ENCODE results near the gene ELOVL2.
"Not testable (repeated sequence)": the region's sequence is repeated elsewhere in the genome, so short reads cannot be mapped to it uniquely, and the experiment has no call there.

Gene ELOVL2

GRCh38 chr6:10984959-10985358, 59.1 kb downstream of the ELOVL2 start:
- not testable (repeated sequence) for DNase-seq (ENCODE audit: extremely low read depth in 1 of 2, low read depth in 1 of 2)

DNA sequence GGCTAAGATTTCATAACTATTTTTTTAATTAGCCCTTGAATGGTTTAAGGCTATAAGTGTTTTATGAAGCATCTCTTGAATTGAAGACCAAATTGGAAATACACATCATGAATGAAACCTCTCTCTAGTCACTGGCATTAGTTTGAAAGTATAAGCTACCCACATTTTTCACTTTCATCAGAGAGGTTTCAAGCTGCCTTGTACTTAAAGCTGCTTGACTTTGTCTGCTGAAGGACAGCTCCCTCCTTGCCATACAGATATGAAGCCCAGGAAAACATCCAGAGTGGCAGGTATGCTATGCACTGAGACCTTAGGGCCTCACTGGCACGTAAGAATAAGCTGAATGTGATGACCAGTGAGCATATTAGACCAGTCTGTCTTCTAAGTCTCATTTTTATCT, 62.7 kb downstream of the ELOVL2 start:
- no peak for DNase-seq (ENCODE audit: extremely low read depth in 1 of 2, low read depth in 1 of 2)

DNA sequence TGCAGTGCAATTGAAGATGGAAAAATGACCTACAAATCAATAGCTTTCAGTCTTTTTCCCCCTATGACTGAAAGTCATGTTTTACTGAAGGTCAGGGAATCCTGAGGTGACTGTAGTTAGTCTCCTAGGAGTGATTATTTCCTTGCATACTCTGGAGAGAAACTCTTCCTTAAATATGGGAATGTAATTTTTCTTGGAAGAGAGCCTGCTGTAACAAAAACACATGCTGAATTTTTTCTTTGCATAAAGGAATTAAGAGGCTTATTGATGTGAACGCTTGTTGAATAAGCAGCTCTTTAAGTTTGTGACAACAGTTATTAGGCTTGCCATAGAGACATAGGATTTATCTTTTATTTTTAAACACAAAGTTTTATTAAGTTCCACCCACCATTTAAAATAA, 64.5 kb downstream of the ELOVL2 start:
- DNase-seq (ENCODE audit: extremely low read depth in 1 of 2, low read depth in 1 of 2): no peak

DNA sequence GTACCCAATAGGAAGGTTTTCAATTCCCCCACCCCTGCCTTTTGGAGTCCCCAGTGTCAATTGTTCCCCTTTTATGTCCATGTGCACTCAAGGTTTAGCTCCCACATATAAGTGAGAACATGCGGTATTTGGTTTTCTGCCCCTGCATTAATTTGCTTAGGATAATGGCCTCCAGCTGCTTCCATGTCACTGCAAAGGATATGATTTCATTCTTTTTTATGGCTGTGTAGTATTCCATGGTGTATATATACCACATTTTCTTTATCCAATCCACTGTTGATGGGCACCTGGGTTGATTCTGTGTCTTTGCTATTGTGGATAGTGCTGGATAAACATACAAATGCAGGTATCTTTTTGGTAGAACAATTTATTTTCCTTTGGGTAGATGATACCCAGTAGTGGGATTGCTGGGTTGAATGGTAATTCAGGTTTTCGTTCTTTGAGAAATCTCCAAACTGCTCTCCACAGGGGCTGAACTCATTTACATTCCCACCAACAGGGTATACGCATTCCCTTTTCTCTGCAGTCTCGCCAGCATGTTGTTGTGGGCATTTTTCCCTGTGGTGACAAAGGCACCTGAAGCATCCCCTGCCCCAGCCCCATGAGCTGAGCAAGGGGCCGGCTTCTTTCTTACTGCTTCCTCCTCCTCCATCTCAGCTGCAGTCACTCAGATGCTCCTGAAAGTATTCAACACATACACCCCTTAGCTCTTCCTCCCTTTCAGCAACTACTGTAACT, 66.7 kb downstream of the ELOVL2 start:
- no peak for DNase-seq (ENCODE audit: extremely low read depth in 1 of 2, low read depth in 1 of 2)

GRCh38 chr6:10976571-10976970, 67.5 kb downstream of the ELOVL2 start:
- DNase-seq (ENCODE audit: extremely low read depth in 1 of 2, low read depth in 1 of 2): no peak

DNA sequence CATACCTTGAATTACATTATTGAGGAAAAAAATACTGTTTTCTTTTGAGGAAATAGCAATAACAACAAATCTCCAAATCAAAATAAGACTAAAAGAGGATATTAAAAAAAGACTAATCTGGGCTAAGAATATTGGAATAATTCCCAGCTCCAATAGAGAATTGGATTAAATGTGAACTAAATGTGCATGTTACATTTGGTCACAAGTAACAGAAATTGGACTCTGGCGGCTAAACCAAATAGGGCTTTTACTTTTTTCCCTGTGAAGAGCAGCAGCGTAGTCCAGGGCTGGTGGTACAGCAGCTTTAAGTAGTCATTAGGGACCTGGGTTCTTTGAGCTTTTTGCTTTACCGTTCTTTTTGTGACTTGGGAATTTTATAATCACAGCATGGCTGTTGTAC, 71.9 kb downstream of the ELOVL2 start:
- DNase-seq (ENCODE audit: extremely low read depth in 1 of 2, low read depth in 1 of 2): no peak

GRCh38 chr6:10970731-10971130, 73.4 kb downstream of the ELOVL2 start:
- DNase-seq (ENCODE audit: extremely low read depth in 1 of 2, low read depth in 1 of 2): no peak

DNA sequence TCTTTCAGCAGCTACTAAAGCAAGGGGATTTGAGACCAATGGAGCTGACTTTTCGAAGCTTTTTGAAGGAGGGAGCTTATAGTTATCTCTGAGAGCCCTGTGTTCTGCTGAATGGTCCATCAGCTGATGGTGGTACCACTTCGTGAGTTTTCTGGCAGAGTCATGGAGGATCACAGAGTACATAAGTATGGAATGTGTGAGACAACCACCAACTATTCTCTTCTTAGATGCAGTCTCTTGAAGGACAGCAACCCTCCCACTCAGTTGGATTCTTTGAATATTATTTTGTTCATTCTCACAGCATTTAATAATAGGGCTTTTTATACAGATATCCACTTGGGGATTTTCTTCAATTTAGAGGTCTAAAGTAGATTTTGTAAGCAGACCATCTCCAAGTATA, 75.3 kb downstream of the ELOVL2 start:
- DNase-seq (ENCODE audit: extremely low read depth in 1 of 2, low read depth in 1 of 2): no peak

DNA sequence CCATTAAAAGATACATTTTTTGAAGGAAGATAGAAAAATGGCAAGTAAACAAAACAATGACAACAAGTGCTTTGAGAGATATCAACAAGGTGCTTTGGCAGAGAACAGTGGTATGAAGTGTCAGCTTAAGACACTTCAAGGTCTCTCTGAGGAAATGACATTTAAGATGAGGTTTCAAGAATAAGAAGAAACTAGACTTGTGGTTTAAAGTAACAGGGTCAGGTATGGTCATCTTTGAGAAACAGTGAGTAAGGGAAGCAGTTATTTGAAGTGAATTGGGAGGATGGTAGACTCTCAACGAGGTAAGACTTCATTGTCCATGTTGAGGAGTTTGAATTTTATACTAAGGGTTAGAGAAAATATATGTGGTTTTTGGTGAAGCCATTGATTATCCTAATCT, 79.4 kb downstream of the ELOVL2 start:
- DNase-seq (ENCODE audit: extremely low read depth in 1 of 2, low read depth in 1 of 2): no peak

GRCh38 chr6:10963113-10963512, 81.0 kb downstream of the ELOVL2 start:
- DNase-seq (ENCODE audit: extremely low read depth in 1 of 2, low read depth in 1 of 2): no peak

DNA sequence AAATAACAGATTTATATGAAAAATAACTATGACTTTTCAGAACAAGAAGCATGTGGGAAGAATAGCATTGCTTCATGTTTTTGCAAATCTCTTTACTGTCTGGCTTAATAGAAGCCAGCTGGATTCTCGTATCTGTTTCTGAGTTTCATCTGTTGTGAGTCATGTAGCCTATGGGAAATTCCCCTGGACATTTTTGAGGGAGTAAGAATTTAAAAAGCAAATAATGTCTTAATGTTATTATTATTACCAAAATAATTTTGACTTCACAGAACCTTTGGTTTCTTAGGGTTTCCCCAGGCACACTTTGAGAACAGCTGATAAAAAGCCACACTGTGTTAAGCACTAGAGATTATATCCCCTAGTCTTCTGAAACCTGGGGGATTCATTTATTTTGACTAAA, 81.4 kb downstream of the ELOVL2 start:
- no peak for DNase-seq (ENCODE audit: extremely low read depth in 1 of 2, low read depth in 1 of 2)

DNA sequence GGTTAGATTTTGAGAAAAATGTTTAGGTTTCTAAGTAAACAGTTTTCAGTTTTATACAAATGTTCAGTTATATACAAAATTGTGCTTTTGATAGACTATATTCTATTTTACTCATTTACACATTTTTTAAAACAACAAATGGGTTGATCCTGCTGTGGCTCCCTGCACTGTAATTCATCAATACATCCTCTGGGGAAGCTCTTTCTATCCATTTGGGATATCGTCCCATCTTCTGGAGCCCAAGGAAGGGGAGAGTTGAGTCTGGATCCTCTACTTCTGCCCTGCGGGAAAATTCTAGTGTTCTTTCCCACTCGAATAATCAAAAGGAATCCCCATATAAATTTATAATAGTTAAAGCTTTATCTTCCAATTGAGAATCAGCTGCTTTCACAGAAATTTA, 82.3 kb downstream of the ELOVL2 start:
- no peak for DNase-seq (ENCODE audit: extremely low read depth in 1 of 2, low read depth in 1 of 2)

DNA sequence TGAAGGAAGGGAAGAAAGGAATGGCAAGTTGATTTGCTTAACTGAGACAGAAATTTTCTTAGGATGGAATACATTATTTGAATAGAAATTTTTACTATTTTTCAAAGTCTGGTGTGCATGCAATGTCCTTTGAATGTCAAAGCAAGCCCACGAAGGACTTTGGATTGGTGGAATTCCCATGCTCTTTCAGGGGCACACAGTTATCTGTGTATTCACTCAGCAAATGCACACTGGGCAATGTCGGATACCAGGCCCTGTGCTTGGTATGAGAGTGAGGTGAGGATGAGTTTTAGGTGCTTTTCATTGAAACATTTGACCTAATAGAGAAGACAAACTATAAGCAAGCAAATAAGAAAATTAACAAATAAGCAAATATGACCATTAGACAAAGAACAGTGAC, 83.9 kb downstream of the ELOVL2 start:
- no peak for DNase-seq (ENCODE audit: extremely low read depth in 1 of 2, low read depth in 1 of 2)

DNA sequence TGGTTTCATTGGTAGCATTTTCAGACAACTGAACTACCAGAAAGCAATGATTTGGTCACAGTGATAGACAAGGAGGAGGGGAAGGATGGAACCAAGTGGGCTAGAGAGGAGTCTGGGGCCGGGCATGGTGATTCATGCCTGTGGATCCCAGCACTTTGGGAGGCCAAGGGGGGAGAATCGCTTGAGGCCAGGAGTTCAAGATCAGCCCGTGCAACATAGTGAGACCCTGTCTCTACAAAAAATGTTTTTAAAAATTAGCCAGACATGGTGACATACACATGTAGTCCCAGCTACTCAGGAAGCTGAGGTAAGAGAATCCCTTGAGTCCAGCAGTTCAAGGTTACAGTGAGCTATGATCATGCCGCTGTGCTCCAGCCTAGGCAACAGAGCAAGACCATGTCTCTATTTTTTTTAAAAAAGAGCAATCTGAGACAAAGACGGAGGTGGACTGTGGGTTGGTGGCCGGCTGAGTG, 86.7 kb downstream of the ELOVL2 start:
- no peak for DNase-seq (ENCODE audit: extremely low read depth in 1 of 2, low read depth in 1 of 2)

DNA sequence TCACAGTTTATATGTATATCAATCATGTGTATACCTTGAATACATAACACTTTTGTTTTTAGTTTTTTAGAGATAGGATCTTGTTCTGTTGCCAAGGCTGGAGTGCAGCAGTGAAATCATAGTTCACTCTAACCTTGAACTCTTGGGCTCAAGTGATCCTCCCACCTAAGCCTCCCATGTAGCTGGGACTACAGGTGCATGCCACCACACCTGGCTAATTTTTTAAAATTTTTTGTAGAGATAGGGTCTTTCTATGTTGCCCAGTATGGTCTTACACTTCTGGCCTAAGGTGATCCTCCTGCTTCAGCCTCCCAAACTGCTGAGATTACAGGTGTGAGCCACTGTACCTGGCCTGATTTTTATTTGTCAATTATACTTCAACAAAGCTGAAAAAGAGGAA, 87.3 kb downstream of the ELOVL2 start:
- no peak for DNase-seq (ENCODE audit: extremely low read depth in 1 of 2, low read depth in 1 of 2)

GRCh38 chr6:10954590-10955010, 89.5 kb downstream of the ELOVL2 start:
- peak; percentile 30 to 37 for DNase-seq (ENCODE audit: extremely low read depth in 1 of 2, low read depth in 1 of 2)

DNA sequence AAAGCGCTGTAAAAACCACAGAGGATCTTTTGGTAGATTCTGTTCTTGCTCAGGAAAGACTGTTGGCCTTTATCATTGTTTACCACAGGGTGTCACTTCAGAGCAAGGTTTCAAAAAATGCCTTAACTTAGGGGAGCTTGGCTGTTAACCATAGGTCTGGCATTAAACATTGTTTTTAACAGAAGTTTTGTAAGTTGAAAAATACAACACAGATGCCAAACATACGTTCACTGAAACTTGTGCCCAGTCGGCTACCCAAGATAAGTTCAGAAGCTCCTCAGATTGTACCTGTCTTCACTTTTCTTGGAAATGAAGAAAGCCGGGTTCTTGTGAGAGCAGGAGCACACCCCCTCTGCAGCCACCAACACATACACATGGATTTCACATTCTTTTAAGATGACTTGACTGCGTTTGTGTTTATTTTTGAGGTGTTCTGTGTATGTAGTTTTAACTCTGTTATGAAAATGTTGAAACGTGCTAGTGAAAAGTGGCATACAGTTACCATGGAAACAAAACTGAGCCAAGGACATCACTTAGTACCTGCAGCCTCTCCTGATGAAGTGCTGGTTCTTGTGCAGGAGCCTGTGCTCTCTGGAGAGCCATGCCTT, 92.3 kb downstream of the ELOVL2 start:
- DNase-seq (ENCODE audit: extremely low read depth in 1 of 2, low read depth in 1 of 2): no peak

- no peak for DNase-seq (ENCODE audit: extremely low read depth in 1 of 2, low read depth in 1 of 2)
Observed at GRCh38 chr6:10949579-10950490, 94.3 kb downstream of the ELOVL2 start.

GRCh38 chr6:10947966-10948365, 96.1 kb downstream of the ELOVL2 start:
- no peak for DNase-seq (ENCODE audit: extremely low read depth in 1 of 2, low read depth in 1 of 2)

DNA sequence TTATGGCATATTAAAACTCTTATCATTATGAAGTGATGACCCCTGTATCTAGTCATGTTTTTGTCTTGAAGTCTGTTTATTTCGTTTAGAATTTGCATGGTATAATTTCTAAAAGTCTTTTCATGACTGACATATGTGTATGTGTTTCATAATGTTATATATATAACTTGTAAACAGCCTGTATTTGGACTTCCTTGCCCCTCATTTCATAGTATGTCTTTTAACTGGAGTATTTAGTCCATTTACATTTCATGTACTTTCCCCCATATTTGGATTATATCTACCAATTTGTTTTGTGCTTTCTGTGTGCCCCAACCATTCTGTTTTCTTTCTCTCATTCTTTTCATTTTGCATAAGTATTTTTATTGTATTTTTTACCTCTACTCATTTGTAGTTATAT, 98.3 kb downstream of the ELOVL2 start:
- DNase-seq (ENCODE audit: extremely low read depth in 1 of 2, low read depth in 1 of 2): no peak

DNA sequence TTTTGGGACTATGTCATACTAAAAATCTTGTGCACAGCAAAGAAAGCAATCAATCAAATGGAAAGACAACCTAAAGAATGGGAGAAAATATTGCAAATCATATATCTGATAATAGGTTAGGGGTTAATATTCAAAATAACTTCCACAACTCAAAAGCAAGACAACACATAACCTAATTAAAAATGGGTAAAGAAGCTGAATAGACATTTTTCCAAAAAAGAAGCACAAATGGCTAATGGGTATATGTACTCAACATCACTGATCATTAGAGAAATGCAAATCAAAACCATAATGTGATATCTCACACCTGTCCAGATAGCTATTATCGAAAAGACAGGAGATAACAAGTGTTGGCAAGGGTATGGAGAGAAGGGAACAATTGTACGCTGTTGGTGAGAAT, 104.3 kb downstream of the ELOVL2 start:
- no peak for DNase-seq (ENCODE audit: extremely low read depth in 1 of 2, low read depth in 1 of 2)

- DNase-seq (ENCODE audit: extremely low read depth in 1 of 2, low read depth in 1 of 2): no peak
Observed at GRCh38 chr6:10933126-10933525, 111.0 kb downstream of the ELOVL2 start.

Measured in stimulated activated CD8-positive, alpha-beta memory T cell treated with anti-CD3 and anti-CD28 coated beads, Interleukin-7, amount 100 ng/mL, for 48 hours (primary cell).